K562 treated with DMSO at 1 percent for 24 hours (cell line): Measurements from ENCODE around the gene TM9SF3. TPM values are rescaled to one million over a fixed set of nuclear protein-coding genes. Genes with fewer than 3 reads are reported as not detected.

ENCODE experiments used
- total RNA-seq: library from RNA; unstranded; fragments of 300-600 nt; gene quantifications from 2 replicates; pipeline ENCODE4 v1.2.3, GENCODE V29; 2022; ENCODE audit warnings: low read depth; ENCODE audit not compliant: insufficient read depth

Gene TM9SF3
- 15.6 and 19.5 TPM in 2 replicates for total RNA-seq

GRCh38 chr10:96586419-96587263, at the start of gene TM9SF3:
TM9SF3 (minus strand) TSS chr10:96587012; CDS start chr10:96586835, 177 bp downstream.

GRCh38 chr10:96513698-96514561, 72.9 kb downstream of the TM9SF3 start, which contains the start of gene TLL2:
TLL2 (minus strand) TSS chr10:96513926; CDS start chr10:96513685, 241 bp downstream.

Other genes starting within 250 kb of the TM9SF3 start
- not detected in 2 replicates for gene OPALIN, start 228.0 kb downstream of the TM9SF3 start, total RNA-seq
- gene TLL2, start 73.1 kb downstream of the TM9SF3 start, total RNA-seq, result not detected in 2 replicates
- gene PIK3AP1, start 133.5 kb upstream of the TM9SF3 start, total RNA-seq, result 1.0 and 1.3 TPM in 2 replicates
- gene LCOR, start 245.3 kb upstream of the TM9SF3 start, total RNA-seq, result 3.4 and 3.5 TPM in 2 replicates